NK-92 treated with Interleukin-12 subunit alpha and Interleukin-12 subunit beta, amount 100 ng/mL, for 24 hours (cell line): Measurements from ENCODE around the gene DMAC2L.
"Not testable (repeated sequence)": the region's sequence is repeated elsewhere in the genome, so short reads cannot be mapped to it uniquely, and the experiment has no call there.

Experiments used
- DNase-seq: peaks from one replicate; lab custom pipeline; 2025; lab: John Stamatoyannopoulos, UW

DMAC2L gene, protein sequence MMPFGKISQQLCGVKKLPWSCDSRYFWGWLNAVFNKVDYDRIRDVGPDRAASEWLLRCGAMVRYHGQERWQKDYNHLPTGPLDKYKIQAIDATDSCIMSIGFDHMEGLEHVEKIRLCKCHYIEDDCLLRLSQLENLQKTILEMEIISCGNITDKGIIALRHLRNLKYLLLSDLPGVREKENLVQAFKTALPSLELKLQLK

DNA sequence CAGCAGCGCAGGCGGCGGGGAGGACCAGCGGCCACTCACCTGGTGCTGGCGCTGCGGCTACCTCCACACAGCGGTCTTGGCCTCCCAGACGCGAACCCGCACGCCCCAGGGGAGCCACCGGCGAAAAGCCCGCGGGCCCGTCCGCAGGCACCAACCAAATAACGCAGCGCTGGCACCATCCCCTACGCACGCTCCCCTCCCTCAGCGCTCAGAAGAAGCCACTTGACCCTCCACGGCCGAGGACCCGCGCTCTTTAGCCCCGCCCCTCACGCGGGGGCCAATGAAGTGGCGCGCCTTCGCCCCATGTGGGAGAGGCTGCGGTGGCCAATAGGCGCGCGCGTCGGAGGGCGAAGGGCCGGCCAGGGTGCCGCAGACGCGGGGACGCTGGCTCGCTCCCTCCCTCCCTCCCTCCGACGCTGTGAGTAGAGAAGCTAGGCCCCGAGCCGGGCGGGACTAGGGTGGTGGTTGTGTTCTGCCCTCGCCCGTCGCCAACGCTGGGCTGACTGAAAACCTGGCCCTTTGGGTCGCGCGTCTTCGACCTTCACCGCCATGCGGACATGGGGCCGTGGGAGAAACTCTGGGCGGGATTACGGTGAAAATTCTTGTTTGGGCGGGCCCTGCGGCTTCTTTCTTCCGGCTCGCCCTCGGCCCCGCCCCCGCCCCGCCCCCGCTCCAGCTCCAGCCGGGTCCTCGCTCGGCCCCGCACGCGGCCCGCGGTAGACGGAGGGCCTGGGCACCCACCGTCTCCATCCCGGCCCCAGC lies at the start of gene DMAC2L, which contains the start of gene L2HGDH:
DMAC2L (plus strand) TSS at position 353 of the 762 bp plus-strand sequence. CDS start 9,164 bp downstream, outside the sequence.
L2HGDH (minus strand) TSS at position 258 of the 762 bp plus-strand sequence; CDS start at position 179, 79 bp downstream.
- peak; percentile 90 for DNase-seq

- DNase-seq: no peak
Measured at GRCh38 chr14:50262865-50263264, 49.3 kb upstream of the DMAC2L start.

- no peak for DNase-seq
Measured at GRCh38 chr14:50263321-50263720, 48.8 kb upstream of the DMAC2L start.

DNA sequence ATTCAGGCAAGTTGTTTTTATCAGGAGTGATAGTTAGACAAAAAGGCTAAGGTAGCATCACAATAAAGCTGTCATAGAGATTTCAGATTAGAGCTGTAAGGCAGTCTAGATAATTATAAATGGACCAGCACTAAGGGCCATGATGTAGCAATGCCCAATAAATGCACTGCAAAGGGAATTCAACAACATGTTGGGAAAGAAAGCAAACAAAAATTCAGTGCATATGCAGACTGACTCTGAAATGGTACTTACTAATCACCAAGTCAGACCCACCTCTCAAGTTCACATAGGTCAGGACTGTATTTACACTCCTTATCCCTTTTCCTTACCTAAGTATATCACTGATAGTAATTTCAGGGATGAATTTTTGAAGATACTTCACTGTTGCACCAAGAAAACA lies 47.1 kb upstream of the DMAC2L start:
- DNase-seq: no peak

DNA sequence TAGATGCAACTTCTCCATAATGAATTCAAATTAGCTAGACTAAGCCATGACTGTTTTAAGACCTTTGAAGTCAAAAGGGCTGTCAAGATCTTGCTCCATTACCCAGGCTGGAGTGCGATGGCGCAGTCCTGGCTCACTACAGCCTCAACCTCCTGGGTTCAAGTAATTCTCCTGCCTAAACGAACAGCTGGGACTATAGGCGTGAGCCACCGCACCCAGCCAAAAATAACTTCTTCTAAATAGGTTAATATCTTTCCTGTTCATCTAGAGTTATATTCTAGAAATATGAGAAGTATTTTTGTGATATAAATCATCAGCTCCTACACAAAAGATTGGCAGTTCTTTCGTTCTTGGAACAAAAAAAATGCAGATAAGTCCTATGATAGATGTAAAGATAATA lies 41.2 kb upstream of the DMAC2L start:
- no peak for DNase-seq

GRCh38 chr14:50272498-50272897 lies 39.6 kb upstream of the DMAC2L start:
- no peak for DNase-seq

DNA sequence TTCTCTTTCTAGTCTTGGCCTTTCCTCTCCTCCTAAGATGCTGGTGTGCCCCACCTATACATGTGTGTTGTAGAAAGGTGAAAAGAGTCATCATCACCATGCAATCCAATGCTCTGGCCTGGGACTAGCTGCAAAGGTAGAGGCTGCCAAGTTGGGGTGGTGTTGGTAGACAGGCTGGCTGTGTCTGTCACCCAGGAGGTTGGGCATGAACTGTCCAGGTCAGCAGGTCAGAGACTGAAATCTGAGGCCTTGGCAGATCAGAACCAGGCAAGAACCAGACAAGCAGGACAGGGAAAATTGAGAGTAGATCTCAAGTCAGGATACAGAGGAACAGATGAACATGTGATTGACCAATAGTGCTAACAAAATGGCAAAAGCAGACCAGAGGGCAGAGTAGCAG lies 26.3 kb upstream of the DMAC2L start:
- no peak for DNase-seq

- no peak for DNase-seq
Measured at GRCh38 chr14:50288146-50288545, 24.0 kb upstream of the DMAC2L start.

DNA sequence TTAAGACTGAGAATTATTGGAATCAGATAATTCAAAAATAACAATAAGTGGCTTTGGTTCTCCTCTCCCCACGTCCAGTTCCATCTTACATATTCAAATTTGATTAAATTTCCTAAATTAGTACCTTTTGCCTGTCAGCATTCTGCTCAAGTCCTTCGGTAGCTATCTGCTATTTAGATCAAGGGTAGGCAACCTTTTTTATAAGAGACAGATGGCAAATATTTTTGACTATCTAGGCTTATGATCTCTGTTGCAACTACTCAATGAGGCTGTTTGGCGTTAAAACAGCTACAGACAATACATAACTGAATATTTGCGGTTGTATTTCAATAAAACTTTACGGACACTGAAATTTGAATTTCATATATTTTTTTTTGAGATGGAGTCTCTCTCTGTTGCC lies 21.8 kb upstream of the DMAC2L start:
- no peak for DNase-seq

DNA sequence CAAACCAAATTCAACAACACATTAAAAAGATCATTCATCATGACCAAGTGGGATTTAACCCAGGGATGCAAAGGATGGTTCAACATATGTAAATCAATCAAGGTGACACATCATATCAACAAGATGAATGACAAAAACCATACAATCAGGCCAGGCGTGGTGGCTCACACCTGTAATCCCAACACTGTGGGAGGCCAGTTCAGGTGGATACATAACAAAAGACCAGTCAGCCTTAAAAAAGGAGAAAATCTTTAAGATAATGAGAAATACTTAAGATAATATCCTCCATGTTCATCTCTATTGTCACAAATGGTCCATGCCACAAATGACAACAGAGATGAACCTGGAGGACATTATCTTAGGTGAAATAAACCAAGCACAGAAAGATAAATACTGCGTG lies 12.5 kb upstream of the DMAC2L start:
- no peak for DNase-seq

DNA sequence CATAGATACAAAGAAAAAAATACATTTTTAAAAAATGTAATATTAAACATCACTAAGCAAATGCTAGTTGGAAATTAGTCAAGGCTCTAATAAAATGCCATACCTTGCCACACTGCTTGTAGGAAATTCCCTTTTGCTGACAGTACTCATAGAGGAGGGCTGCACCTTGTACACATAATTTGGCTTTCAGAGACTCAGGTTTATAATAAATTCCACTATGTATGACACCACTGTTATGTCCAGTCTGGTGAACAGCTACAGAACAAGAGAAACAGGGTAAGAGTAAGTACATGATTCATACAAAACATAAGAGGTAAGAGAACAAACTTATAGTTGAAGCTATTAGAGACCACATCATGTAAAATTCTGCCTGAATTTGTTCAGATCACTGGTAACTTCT lies 10.2 kb upstream of the DMAC2L start:
- no peak for DNase-seq

DNA sequence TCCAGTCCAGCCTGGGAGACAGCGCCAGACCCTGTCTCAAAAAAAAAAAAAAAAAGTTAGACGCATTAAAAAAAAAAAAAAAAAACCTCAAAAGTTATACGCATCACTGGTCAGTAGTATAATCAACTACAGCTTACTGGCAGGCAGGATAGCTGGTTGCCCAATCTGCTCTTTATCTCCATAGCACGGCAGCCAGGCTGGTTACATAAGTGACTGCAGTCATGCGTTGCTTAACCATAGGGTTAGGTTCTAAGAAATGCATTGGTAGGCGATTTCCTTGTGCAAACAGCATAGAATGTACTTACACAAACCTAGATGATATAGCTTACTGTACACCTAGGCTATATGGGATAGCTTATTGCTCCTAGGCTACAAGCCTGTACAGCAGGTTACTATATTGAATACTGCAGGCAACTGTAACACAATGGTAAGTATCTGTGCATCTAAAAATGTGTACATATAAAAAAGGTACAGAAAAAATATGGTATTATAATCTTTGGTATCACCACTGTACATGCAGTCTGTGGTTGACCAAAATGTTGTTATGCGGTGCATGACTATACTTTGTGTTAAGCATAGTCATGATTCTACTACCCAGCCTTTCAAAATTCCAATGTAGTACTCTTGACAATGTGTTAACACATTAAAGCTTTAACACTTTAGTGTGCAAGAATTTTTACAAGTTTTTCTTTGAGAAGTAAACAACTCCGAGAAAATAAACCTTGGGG lies 8.2 kb upstream of the DMAC2L start:
- DNase-seq: peak; percentile 60

- DNase-seq: no peak
Measured at GRCh38 chr14:50308363-50308915, 3.7 kb upstream of the DMAC2L start.

GRCh38 chr14:50310445-50310844 lies 1.7 kb upstream of the DMAC2L start:
- no peak for DNase-seq

- no peak for DNase-seq
Measured at GRCh38 chr14:50311337-50311971, 670 bp upstream of the DMAC2L start.

DNA sequence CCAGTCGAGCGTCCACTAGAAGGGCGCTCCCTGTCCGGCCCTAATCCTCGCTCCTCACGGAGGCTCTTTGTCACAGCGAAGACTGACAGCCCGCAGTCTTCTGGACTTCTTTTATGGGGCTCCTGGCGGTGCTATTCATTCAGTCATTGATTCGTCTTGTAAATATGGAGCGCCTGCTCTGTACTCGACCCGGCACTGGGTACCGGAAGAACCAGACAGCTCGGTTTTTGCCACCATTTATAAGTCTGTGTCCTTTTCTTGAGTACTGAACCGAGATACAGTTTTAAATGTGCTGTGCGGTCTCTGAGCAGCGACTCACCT lies 570 bp downstream of the DMAC2L start:
- no peak for DNase-seq

- not testable (repeated sequence) for DNase-seq
Measured at GRCh38 chr14:50314098-50314497, 2.0 kb downstream of the DMAC2L start.

- no peak for DNase-seq
Measured at GRCh38 chr14:50318031-50318626, 6.0 kb downstream of the DMAC2L start.

GRCh38 chr14:50319293-50319692 lies 7.2 kb downstream of the DMAC2L start:
- no peak for DNase-seq

DNA sequence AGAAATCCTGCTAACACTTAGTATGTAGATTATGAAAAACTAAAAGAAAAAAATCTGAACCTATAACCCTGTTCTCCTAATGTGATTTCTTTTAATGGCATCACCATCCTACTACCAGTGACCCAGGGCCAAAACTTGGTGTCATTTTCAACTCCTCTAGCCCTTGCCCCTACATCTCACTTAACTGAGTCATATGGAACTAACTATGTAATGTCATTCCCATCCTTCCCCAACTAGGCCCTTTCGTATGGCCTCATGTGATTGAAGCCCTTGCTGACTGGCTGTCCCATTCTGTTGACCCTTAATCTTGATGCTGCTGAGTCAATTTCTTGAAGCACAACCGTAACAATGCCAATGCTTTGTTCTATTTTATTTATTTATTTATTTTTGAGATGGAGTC lies 7.6 kb downstream of the DMAC2L start:
- no peak for DNase-seq

DNA sequence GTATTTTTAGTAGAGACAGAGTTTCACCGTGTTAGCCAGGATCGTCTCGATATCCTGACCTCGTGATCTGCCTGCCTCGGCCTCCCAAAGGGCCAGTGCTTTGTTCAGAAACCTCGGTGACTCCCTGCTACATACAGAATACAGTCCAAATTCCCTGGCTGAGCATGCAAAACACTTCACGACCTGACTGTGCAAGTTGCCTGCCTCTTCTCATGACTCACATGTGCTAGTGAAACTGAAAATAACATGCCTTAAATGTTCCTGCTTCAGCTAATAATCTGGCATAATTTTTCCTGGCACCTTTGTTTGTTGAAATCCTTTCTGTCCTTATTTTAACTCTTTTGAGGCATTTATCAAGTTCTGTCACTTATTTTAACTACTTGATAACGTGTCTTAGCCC lies 8.2 kb downstream of the DMAC2L start:
- peak; percentile 14 for DNase-seq
